A673 (cell line): ENCODE results near the gene FASN. TPM values are rescaled to one million over a fixed set of nuclear protein-coding genes. Genes with fewer than 3 reads are reported as not detected.
"Not testable (repeated sequence)": the region's sequence is repeated elsewhere in the genome, so short reads cannot be mapped to it uniquely, and the experiment has no call there.

Source experiments
- BruUV-seq: library from RNA; stranded (reverse); fragments of 400-500 nt; replicated peaks from 2 replicates; lab custom pipeline; 2021; lab: Mats Ljungman, UMichigan
- CTCF ChIA-PET: fragments of 300-600 bp; sonication (Branson Sonifier 250); formaldehyde crosslinking; loops from one replicate; lab custom pipeline; 2022; ENCODE audit warnings: antibody characterized with exemption; lab: Charles Lee
- POLR2A ChIA-PET: fragments of 300-600 bp; sonication (Branson Sonifier 250); formaldehyde crosslinking; loops from one replicate; lab custom pipeline; 2022; ENCODE audit warnings: antibody characterized with exemption; ENCODE audit not compliant: low non-redundant PET; lab: Charles Lee
- DNase-seq: peaks from one replicate; pipeline ENCODE4 v3.0.0-alpha.2; 2015; ENCODE audit warnings: low spot score
- H3K27ac ChIP-seq: fragments of 200-600 bp; sonication (generic); 2 replicates; pipeline ENCODE4 v1.5.1; 2016; ENCODE audit warnings: mixed run types, low read depth, mild to moderate bottlenecking, mixed read lengths, antibody characterized with exemption, low read length; ENCODE audit not compliant: poor library complexity, severe bottlenecking
- H3K27me3 ChIP-seq: fragments of 200-600 bp; sonication (generic); replicated peaks from 2 replicates; pipeline ENCODE4 v1.6.1; 2017; ENCODE audit warnings: mixed run types, low read depth, mild to moderate bottlenecking, mixed read lengths, antibody characterized with exemption, low read length; ENCODE audit not compliant: insufficient read depth, poor library complexity
- H3K36me3 ChIP-seq: fragments of 200-600 bp; sonication (generic); 2 replicates; pipeline ENCODE4 v1.6.1; 2016; ENCODE audit warnings: mixed run types, mild to moderate bottlenecking, mixed read lengths, antibody characterized with exemption, low read length; ENCODE audit not compliant: insufficient read depth, poor library complexity, severe bottlenecking
- H3K4me1 ChIP-seq: fragments of 200-600 bp; sonication (generic); 2 replicates; pipeline ENCODE4 v1.6.1; 2017; ENCODE audit warnings: mixed run types, mild to moderate bottlenecking, mixed read lengths, antibody characterized with exemption, low read length; ENCODE audit not compliant: insufficient read depth, poor library complexity, severe bottlenecking
- H3K4me3 ChIP-seq: fragments of 200-600 bp; sonication (generic); 2 replicates; pipeline ENCODE4 v1.5.1; 2016; ENCODE audit warnings: low read depth, mixed run types, mild to moderate bottlenecking, mixed read lengths, low read length; ENCODE audit not compliant: poor library complexity, severe bottlenecking
- H3K9me3 ChIP-seq: fragments of 200-600 bp; sonication (generic); 2 replicates; pipeline ENCODE4 v1.6.1; 2016; ENCODE audit warnings: mixed run types, low read depth, mild to moderate bottlenecking, mixed read lengths, antibody characterized with exemption, low read length; ENCODE audit not compliant: poor library complexity, severe bottlenecking
- CTCF ChIP-seq: fragments of 300-800, 200-600 bp; sonication (generic); conservative IDR thresholded peaks from 2 replicates; pipeline ENCODE4 v1.5.1; 2017; ENCODE audit warnings: low read depth, mild to moderate bottlenecking, antibody characterized with exemption, low read length, moderate library complexity, mixed read lengths
- EZH2 ChIP-seq: fragments of 200-600 bp; sonication (generic); IDR thresholded peaks from 2 replicates; pipeline ENCODE4 v1.6.1; 2017; ENCODE audit warnings: borderline replicate concordance, low read depth, mild to moderate bottlenecking, mixed read lengths, antibody characterized with exemption, low read length; ENCODE audit not compliant: poor library complexity, severe bottlenecking
- intact Hi-C: fragments of 100-400 bp; cut with micrococcal nuclease; formaldehyde crosslinking; loops from one replicate; pipeline ENCODE4 v1.10.0; 2022; ENCODE audit not compliant: unreplicated experiment
- total RNA-seq: library from RNA; stranded (reverse); gene quantifications from 2 replicates; pipeline ENCODE4 v1.2.3, GENCODE V29; 2021

FASN gene
- total RNA-seq, 1 experiment from 2014 or later = 591 TPM

GRCh38 chr17:82042649-82043048 is 55.4 kb downstream of the FASN start:
- H3K36me3 ChIP-seq = peaks cover 5% of the 10 kb centered on the region
- H3K9me3 ChIP-seq = no peaks in the 10 kb centered on the region
- no peaks in the 10 kb centered on the region for H3K27me3 ChIP-seq
- no peak for DNase-seq
- BruUV-seq = no TSS peak
- intact Hi-C loops = no loop called here
- H3K4me3 ChIP-seq = no peak overlapping the region
- H3K4me1 ChIP-seq = no peaks in the 10 kb centered on the region
- no peak overlapping the region for H3K27ac ChIP-seq
- CTCF ChIA-PET = no interaction called here
- TF ChIP-seq EZH2 (no peak), CTCF (no peak)
- POLR2A ChIA-PET = no interaction called here

DNA sequence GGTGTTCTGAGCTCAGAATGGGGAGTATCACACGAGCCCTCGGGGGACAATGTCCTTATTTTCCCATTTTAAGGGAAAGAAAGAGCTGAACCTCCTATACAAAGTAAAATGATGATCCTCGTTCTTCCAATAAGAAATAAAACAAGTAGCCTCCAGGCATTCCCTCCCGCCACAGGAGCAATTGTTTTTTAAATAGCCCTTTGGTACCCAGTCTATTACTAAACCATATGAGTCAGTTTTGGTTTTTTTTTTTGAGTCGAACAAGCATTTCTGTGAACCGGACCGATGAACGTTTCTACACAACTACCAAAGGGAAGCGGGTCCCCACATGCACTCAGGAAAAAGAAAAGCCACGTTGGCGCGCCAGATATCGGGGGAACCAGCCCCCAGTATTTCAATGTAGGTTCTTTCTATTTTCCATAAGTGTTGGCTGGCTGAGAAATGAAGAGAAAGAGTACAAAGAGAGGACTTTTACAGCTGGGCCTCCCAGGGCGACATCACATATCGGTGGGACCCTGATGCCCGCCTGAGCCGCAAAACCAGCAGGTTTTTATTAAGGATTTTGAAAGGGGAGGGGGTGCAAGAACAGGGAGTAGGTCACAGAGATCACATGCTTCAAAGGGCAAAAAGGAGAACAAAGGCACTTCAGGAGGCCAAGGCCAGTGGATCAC is 56.8 kb downstream of the FASN start:
- ChIA-PET POLR2A (no interaction called here), CTCF (interaction anchor here (0.7 kb wide), 1 partner anchor 10 kb away, joined by 4 read pairs; no protein-coding TSS in a partner anchor)
- Histone ChIP-seq H3K9me3 (no peaks in the 10 kb centered on the region), H3K27ac (no peak overlapping the region), H3K27me3 (no peaks in the 10 kb centered on the region), H3K4me3 (no peak overlapping the region), H3K4me1 (peaks cover 5% of the 10 kb centered on the region), H3K36me3 (no peaks in the 10 kb centered on the region)
- no peak for TF ChIP-seq CTCF
- TF ChIP-seq EZH2 = no peak
- no TSS peak for BruUV-seq
- intact Hi-C loops = no loop called here
- no peak for DNase-seq

DNA sequence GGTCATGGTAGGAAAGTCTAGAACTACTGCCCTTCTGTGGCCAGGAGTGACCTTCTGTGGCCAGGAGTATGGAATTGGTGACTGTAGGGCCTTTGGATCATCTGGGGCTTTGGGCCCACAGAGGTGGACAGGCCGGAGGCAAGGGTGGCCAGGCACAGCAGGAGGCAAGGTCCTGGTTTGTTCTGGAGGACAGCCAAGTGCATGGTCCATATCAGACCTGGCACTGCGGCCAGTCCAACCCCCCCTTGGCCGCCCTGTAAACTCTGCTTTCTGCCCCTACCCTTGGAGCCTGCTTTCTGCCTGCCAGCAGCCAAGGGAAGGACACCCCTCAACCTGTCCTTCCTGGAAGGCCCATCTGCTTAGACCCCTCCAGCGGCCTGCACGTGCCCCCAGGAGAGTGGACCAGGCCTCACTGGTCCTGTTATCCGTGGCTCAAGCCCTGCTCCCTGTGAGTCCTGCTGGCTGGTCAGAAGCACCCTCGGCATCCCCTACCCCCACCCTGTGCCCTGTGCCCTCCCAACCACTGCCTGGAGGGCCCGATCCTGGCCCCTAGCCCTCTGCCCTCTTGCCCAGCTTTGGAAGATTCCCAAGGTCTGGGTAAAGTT is 58.2 kb downstream of the FASN start:
- Histone ChIP-seq H3K27ac (no peak overlapping the region), H3K27me3 (no peaks in the 10 kb centered on the region), H3K4me3 (no peak overlapping the region), H3K9me3 (no peaks in the 10 kb centered on the region), H3K4me1 (peaks cover 11% of the 10 kb centered on the region), H3K36me3 (no peaks in the 10 kb centered on the region)
- DNase-seq = no peak
- no TSS peak for BruUV-seq
- CTCF ChIA-PET = no interaction called here
- POLR2A ChIA-PET = no interaction called here
- TF ChIP-seq EZH2 = no peak
- TF ChIP-seq CTCF = no peak
- intact Hi-C loops = loop anchor here (5.0 kb wide), 1 partner anchor 58 kb away; the partner anchor contains the start of gene FASN

GRCh38 chr17:82038796-82039409 is 59.1 kb downstream of the FASN start:
- H3K27me3 ChIP-seq, H3K9me3 ChIP-seq, BruUV-seq, POLR2A ChIA-PET, H3K27ac ChIP-seq, H3K36me3 ChIP-seq, DNase-seq, H3K4me3 ChIP-seq, CTCF ChIA-PET: not testable (repeated sequence)
- peaks cover 11% of the 10 kb centered on the region for H3K4me1 ChIP-seq
- intact Hi-C loops = loop anchor here (5.0 kb wide), 1 partner anchor 58 kb away; the partner anchor contains the start of gene FASN
